ENCODE measurements around the gene SWT1.
"Not testable (repeated sequence)": the region's sequence is repeated elsewhere in the genome, so short reads cannot be mapped to it uniquely, and the experiment has no call there.

Gene SWT1

DNA sequence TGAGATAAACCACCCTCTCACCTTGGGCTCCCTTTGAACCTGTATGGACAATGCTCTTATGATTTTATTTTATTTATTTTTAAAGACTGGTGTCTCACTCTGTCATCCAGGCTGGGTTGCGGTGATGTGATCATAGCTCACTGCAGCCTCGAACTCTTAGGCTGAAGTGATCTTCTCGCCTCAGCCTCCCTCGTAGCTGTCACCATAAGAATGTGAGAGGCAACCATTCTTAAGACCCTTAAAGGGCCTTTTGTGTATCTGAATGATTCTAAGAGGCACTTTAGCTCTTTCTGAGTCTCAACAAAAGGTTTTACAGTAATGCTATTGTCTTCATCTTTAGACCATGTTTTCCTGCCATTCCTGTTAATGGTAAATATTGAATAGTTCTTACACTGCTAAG is 93.1 kb downstream of the SWT1 start:
- no peak for DNase-seq

DNA sequence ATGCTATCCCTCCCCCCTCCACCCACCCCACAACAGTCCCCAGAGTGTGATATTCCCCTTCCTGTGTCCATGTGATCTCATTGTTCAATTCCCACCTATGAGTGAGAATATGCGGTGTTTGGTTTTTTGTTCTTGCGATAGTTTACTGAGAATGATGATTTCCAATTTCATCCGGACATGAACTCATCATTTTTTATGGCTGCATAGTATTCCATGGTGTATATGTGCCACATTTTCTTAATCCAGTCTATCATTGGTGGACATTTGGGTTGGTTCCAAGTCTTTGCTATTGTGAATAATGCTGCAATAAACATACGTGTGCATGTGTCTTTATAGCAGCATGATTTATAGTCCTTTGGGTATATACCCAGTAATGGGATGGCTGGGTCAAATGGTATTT is 95.0 kb downstream of the SWT1 start:
- DNase-seq = not testable (repeated sequence)

DNA sequence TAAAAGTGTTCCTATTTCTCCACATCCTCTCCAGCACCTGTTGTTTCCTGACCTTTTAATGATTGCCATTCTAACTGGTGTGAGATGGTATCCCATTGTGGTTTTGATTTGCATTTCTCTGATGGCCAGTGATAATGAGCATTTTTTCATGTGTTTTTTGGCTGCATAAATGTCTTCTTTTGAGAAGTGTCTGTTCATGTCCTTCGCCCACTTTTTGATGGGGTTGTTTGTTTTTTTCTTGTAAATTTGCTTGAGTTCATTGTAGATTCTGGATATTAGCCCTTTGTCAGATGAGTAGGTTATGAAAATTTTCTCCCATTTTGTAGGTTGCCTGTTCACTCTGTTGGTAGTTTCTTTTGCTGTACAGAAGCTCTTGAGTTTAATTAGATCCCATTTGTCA is 95.4 kb downstream of the SWT1 start:
- DNase-seq = not testable (repeated sequence)

DNA sequence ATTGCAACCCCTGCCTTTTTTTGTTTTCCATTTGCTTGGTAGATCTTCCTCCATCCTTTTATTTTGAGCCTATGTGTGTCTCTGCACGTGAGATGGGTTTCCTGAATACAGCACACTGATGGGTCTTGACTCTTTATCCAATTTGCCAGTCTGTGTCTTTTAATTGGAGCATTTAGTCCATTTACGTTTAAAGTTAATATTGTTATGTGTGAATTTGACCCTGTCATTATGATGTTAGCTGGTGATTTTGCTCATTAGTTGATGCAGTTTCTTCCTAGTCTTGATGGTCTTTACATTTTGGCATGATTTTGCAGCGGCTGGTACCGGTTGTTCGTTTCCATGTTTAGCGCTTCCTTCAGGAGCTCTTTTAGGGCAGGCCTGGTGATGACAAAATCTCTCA is 98.6 kb downstream of the SWT1 start:
- not testable (repeated sequence) for DNase-seq

DNA sequence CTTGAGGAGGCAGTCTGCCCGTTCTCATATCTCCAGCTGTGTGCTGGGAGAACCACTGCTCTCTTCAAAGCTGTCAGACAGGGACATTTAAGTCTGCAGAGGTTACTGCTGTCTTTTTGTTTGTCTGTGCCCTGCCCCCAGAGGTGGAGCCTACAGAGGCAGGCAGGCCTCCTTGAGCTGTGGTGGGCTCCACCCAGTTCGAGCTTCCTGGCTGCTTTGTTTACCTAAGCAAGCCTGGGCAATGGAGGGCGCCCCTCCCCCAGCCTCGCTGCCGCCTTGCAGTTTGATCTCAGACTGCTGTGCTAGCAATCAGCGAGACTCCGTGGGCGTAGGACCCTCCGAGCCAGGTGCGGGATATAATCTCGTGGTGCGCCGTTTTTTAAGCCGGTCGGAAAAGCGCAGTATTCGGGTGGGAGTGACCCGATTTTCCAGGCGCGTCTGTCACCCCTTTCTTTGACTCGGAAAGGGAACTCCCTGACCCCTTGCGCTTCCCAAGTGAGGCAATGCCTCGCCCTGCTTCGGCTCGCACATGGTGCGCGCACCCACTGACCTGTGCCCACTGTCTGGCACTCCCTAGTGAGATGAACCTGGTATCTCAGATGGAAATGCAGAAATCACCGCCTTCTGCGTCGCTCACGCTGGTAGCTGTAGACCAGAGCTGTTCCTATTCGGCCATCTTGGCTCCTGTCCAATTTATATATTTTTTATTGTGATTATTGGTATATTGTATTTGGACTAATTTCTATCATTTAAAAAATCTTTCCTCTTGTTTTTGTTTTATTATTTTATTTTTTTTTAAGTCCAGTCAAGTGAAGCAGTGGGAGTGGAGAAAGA is 100.4 kb downstream of the SWT1 start:
- DNase-seq = not testable (repeated sequence)

DNA sequence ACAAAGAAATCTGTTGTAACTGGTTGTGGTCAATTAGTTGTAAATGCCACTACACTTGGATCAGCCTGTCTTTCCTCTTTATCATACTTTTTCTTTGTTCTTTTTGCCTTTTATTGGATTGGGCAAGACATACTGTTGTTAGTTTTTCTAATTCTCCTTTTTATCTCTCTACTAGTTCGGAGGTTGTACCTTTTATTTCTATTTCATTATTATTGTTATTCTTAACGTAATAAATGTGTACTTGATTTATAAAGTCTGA is 100.9 kb downstream of the SWT1 start:
- DNase-seq = no peak

GRCh38 chr1:185258676-185259075 is 101.7 kb downstream of the SWT1 start:
- DNase-seq = no peak

DNA sequence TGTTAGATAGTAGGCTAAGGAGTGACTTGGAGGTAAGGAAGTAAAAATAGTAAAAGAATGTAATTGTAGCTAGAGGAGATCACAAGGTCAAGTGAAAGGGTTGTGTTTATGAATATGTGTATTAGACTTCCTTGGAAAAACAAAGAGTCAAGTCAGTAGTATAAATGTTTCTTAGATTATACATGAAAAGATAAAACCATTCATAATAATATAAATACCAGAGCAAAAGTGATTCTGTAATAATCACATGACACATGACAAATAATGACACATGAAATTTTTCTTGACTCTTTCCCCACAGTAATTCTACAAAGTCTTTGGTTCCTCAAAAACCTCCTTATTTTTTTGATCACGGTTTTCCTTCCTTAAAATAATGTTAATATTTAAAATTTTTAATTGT is 103.6 kb downstream of the SWT1 start:
- no peak for DNase-seq

DNA sequence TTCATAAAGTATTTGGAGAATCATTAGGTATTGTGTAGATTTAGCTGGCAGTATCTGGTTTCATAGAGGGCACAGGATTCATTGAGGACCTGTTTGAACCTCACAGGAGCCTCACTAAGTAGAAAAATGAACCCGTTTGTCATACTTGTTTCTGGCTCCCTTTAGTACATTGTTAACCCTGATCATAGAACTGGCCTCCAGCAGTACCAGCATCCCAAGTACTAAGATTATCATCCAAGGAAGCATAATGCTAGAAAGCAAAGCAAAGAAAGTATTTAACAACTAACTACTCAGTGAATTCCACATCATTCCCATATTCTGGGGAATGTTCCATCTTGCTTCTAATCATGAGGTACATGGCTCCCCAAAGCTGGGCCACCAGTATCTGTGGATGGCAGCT is 105.2 kb downstream of the SWT1 start:
- DNase-seq = no peak

GRCh38 chr1:185263292-185263691 is 106.3 kb downstream of the SWT1 start:
- DNase-seq = no peak

DNA sequence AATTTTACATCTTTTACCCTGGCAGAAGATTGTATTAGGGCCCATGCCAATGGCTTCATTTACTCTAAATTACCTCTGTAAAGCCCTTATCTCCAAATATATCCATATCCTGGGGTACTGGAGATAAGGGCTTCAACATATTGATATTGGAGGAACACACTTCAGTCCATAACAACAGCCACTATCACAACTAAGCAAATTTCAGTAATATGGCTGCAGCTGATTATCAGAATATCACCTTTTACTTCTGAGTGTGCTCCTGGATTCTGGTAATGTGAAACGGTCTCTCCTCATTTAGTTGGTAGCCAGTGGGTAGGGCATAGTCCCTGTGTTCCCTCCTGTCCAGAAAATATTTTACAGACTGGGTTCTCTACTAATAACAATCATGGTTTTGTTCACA is 106.8 kb downstream of the SWT1 start:
- DNase-seq = no peak

DNA sequence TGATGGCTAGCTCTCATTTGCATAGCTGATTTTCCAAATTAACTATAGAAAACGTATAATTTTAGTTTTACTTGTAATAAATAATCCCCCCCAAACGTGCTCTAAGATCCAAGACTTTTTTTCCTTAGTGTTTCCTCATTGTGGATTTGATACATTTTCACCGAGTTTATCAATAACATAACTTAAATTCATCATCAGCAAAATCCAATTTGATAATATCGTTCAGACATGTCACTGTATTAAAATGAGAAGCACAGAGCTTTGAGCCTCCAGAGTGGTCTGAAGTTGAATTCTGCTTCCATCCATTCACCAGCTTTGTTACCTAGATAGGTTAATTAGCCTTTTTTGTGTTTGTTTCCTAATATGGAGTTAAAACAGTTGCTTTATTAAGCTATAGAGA is 108.3 kb downstream of the SWT1 start:
- no peak for DNase-seq

DNA sequence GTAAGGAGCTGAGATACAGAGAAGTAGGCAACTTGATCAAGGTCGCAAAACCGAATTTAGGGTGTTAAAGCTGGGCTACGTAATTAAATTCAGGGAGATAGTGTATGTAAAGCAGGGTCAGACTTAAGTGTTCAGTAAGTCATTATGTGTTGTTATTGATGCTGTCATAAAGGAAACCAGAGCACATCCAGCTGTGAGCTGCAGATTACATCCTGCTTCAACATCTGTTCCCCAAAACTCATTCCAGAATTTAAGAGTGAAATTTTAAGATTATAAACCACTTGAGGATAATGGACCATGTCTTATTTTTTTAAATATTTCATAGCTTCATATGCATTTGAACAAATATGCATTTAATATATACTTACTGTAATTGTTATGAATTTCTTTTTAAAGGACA is 110.3 kb downstream of the SWT1 start:
- no peak for DNase-seq

DNA sequence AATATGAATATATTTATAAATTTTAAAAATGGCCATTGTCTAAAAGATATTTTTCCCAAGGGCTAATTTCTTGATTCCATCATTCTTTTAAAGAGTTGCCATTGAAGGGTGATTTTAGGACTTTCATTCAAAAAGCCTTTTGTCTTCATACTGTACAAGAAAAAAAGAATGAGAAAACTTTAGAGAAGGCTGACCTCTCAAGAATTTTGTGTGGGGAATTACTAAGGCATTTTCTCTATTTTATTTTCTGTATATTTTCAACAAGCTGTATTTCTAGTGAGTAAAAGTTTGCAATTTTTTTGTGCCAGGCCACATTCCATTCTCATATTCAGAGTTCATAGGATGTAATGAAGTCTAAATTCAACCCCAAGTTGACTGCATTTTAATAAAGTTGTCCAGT is 110.7 kb downstream of the SWT1 start:
- no peak for DNase-seq

GRCh38 chr1:185268352-185268751 is 111.4 kb downstream of the SWT1 start:
- no peak for DNase-seq

DNA sequence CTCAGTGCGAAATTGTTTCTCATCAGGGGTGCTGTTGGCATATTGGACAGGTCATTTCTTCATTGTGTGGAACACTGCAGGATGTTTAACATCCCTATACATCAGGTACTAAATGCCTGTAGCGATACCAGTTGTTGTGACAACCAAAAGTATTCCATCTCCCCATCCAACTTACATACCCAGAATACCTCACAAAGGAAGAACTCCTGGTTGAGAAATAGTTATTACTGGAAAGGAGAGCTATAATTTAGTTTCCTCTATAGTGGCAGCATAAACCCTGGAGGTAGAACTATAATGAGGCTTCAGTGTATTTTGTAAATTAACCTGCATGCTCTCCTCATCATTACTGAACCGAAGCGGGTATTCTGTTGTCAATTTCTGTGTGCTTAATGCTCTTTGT is 115.0 kb downstream of the SWT1 start:
- DNase-seq = no peak

- no peak for DNase-seq
Measured at GRCh38 chr1:185279571-185279970, 122.6 kb downstream of the SWT1 start.

DNA sequence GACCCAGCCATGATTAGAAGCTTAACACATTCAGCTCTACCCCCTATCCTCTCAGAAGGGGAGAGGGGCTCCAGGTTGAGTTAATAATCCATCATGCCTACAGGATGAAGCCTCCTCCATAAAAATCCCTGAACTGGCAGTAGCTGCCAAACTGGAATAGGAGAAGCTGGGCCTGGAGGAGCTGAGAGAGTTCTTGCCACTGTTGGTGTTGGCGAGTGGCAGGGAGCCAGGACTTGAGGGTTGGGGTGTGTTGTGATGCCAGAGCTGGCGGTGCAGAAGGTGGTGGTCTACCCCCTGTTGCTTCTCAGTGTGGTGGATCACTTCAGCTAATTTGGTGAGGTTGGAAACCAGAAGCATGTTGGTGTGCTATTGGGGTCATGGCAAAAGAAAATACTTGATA is 123.6 kb downstream of the SWT1 start:
- DNase-seq = no peak

- peak; percentile 58 for DNase-seq
Measured at GRCh38 chr1:185281245-185281644, 124.3 kb downstream of the SWT1 start.

- DNase-seq = no peak
Measured at GRCh38 chr1:185284116-185284515, 127.1 kb downstream of the SWT1 start.

GRCh38 chr1:185284533-185285276 is 127.7 kb downstream of the SWT1 start:
- no peak for DNase-seq

GRCh38 chr1:185287451-185287850 is 130.5 kb downstream of the SWT1 start:
- no peak for DNase-seq

DNA sequence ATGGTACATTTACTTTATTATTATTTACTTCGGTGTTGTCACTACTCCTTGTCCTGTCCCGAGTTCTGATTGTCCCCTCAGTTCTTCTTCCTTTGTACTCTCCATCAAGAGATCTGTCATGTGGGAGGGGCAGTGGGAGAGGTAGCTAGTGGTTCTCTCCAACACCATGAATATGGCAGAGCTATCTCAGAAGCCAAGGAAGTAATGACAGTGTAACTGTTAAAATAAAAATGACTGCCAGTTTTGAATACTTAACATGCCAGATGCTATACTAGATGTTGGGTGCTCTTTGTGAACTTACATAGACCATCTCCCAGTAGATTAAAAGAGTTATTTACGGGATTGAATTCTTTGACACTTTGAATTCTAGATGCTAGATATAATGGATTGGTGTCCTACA is 131.5 kb downstream of the SWT1 start:
- no peak for DNase-seq

DNA sequence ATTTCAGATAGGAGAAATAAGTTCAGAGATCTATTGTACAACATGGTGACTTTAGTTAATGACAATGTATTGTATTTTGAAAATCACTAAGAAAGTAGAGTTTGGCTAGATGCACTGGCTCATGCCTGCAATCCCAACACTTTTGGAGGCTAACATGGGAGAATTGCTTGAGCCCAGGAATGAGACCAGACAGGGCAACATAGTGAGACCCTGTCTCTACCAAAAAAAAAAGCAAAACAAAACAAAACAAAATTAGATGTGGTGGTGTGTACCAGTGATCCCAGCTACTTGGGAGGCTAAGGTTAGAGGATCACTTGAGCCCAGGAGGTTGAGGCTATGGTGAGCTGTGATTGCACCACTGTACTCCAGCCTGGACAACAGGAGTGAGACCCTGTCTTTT is 132.9 kb downstream of the SWT1 start:
- no peak for DNase-seq

GRCh38 chr1:185291159-185291558 is 134.2 kb downstream of the SWT1 start:
- DNase-seq = no peak
